Kidney epithelial cell (primary cell): ENCODE measurements around the gene UNC13D. TPM values are rescaled to one million over a fixed set of nuclear protein-coding genes. Genes with fewer than 3 reads are reported as not detected.

Source experiments
- DNase-seq: peaks from one replicate; pipeline ENCODE4 v3.0.0-alpha.2; 2010; ENCODE audit warnings: low read depth
- H3K27me3 ChIP-seq: 2 replicates; pipeline ENCODE4 v1.6.0; 2011; ENCODE audit warnings: low read length; ENCODE audit not compliant: control insufficient read depth, insufficient read depth
- H3K36me3 ChIP-seq: 2 replicates; pipeline ENCODE4 v1.5.1; 2011; ENCODE audit warnings: low read length; ENCODE audit not compliant: control insufficient read depth, insufficient read depth
- H3K4me3 ChIP-seq: 2 replicates; pipeline ENCODE4 v1.5.1; 2011; ENCODE audit warnings: low read depth, mild to moderate bottlenecking, control low read depth, low read length
- total RNA-seq: library from RNA; depleted of rRNA; stranded (reverse); fragments of >200 nt; gene quantifications from 2 replicates; pipeline ENCODE4 v1.2.3, GENCODE V29; 2015
- TF ChIP-seq, protein P1 (sequence below): IDR thresholded peaks from 2 replicates; pipeline ENCODE4 v1.5.1; 2011; ENCODE audit warnings: mild to moderate bottlenecking, moderate library complexity, low read length, control low read depth, inconsistent platforms; ENCODE audit not compliant: insufficient read depth, poor library complexity, severe bottlenecking

UNC13D gene
- total RNA-seq, 1 donor from 2014 or later, result 14.0 TPM

DNA sequence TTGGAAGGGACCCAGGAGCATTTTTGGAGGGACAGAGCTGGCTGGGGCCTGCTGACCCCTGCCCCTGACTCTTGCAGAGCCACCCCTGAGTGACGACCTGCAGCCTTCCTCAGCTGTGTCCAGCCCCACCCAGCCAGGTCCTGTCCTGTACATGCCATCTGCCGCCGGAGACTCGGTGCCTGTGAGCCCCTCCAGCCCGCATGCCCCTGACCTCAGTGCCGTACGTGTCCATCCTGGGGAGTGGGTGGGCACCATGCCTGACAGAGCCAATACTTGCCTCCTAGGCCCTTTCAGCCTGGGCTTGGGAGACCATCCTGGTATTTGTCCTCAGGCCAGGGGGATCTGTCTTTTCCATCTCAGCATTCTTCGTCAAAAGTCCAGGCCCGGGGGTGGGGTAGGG, 27.5 kb downstream of the UNC13D start:
- H3K27me3 ChIP-seq, result no peaks in the 10 kb centered on the region
- TF ChIP-seq, protein P1, sequence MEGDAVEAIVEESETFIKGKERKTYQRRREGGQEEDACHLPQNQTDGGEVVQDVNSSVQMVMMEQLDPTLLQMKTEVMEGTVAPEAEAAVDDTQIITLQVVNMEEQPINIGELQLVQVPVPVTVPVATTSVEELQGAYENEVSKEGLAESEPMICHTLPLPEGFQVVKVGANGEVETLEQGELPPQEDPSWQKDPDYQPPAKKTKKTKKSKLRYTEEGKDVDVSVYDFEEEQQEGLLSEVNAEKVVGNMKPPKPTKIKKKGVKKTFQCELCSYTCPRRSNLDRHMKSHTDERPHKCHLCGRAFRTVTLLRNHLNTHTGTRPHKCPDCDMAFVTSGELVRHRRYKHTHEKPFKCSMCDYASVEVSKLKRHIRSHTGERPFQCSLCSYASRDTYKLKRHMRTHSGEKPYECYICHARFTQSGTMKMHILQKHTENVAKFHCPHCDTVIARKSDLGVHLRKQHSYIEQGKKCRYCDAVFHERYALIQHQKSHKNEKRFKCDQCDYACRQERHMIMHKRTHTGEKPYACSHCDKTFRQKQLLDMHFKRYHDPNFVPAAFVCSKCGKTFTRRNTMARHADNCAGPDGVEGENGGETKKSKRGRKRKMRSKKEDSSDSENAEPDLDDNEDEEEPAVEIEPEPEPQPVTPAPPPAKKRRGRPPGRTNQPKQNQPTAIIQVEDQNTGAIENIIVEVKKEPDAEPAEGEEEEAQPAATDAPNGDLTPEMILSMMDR, result no peak
- no peak overlapping the region for H3K4me3 ChIP-seq
- DNase-seq, result no peak
- peaks cover 7% of the 10 kb centered on the region for H3K36me3 ChIP-seq

DNA sequence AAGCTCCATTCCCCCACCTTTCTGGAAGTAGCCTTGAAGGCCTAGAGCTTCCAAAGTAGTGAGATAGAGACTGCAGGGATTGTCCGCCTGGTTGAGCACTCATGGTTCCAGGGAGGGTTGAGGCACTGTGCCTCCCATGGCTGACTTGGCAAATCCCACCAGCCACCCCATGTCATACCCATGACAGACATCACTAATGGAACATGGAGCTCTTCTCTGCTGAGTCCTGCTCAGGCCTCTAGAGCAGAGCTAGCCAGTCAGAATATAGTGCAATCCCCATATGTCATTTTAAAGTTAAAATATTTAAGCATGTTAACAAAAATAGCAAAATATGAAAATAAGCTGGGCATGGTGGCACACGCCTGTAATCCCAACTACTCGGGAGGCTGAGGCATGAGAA, 28.8 kb downstream of the UNC13D start:
- TF ChIP-seq, protein P1, result no peak
- Histone ChIP-seq H3K4me3 (no peak overlapping the region), H3K36me3 (peaks cover 7% of the 10 kb centered on the region), H3K27me3 (no peaks in the 10 kb centered on the region)
- no peak for DNase-seq

DNA sequence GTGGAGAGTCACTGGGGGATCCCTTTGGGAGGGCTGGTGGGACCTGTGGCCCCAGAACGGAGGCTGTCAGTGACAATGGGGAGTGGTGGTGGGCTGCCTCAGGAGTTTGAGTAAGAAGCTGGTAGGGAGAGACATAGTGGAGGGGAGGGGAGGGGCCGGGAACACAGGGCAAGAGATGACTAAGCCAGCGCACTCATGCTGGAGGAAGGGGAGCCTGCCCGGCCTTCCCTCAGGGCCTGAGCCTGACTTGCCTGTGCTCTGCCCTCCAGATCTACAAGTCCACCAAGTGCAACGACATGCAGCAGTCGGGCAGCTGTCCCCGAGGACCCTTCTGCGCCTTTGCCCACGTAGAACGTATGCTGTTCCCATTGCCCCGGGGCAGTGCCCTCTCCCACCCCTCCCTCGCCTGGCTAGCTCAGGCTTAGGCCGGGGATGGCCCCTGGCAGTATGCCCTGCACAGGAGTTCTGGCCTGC, 29.3 kb downstream of the UNC13D start:
- peak; percentile 23 for DNase-seq
- Histone ChIP-seq H3K36me3 (peaks cover 7% of the 10 kb centered on the region), H3K27me3 (no peaks in the 10 kb centered on the region), H3K4me3 (no peak overlapping the region)
- TF ChIP-seq, protein P1, result no peak

DNA sequence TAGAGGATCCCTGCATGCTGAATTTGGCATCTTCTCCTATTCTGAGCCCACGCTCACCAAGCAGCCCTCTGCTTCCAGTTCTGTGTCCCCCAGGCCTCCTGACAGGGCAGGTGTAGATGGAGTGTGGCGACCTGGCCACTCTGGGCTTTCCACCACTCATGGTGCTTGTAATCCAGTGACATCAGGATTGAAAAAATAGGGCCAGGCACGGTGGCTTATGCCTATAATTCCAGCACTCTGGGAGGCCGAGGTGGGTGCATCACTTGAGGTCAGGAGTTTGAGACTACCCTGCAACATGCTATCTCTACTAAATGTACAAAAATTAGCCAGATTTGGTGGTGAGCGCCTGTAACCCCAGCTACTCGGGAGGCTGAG, 30.2 kb downstream of the UNC13D start:
- DNase-seq, result no peak
- TF ChIP-seq, protein P1, result no peak
- H3K27me3 ChIP-seq, result no peaks in the 10 kb centered on the region
- no peak overlapping the region for H3K4me3 ChIP-seq
- peaks cover 6% of the 10 kb centered on the region for H3K36me3 ChIP-seq

DNA sequence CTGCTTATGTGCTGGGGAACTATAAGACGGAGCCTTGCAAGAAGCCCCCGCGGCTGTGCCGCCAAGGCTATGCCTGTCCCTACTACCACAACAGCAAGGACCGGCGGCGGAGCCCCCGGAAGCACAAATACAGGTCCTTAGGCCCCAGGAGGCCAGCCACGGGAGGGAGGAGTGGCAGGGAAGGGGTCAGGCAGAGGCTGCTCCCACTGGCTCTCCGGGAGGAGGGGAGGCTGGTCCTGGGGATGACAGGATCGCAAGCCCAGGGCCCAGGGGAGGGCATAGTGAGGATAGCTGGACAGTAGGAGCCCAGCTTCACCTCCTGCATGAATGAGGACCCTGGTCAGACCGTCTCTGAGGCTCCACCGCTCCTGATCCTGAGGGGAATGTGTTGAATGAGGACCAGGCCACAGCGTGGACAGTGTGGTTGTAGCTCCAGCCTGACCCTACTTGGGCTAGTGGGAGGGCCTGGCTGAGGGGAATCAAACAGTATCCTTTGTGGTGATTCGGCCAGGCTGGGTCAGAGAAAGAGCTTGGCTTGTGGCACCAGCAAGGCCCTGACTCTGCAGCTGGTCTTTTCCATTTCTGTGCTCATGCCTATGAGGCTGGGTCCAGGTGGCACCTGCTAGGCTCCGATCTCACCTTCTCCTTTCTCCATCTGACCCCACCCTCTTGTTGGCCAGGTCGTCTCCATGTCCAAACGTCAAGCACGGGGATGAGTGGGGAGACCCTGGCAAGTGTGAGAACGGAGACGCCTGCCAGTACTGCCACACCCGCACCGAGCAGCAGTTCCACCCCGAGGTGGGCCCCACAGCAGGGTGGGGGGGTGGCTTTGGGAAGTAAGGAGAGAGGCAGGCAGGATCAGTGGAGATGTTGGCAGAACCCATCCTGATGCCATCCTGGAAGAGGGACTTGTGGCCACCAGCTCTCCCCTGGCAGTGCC, 30.9 kb downstream of the UNC13D start:
- DNase-seq, result no peak
- TF ChIP-seq, protein P1, result no peak
- H3K4me3 ChIP-seq, result no peak overlapping the region
- peaks cover 6% of the 10 kb centered on the region for H3K36me3 ChIP-seq
- no peaks in the 10 kb centered on the region for H3K27me3 ChIP-seq
